Peyer's patch (tissue), 4 donors: ENCODE results near the gene TBX18. TPM values are rescaled to one million over a fixed set of nuclear protein-coding genes. Genes with fewer than 3 reads are reported as not detected.
A peak's percentile ranks its signal among the peaks of the same experiment; 100 is the strongest.

Source experiments
- DNase-seq, 3 donors: peaks; one replicate each; pipeline ENCODE4 v3.0.0-alpha.2; 2017 to 2019
- H3K27ac ChIP-seq, 4 donors: fragments of 200-600 bp; sonication (generic); one replicate each; pipeline ENCODE4 v1.5.1; 2016 to 2019
- H3K27me3 ChIP-seq, 2 donors: fragments of 200-600 bp; sonication (generic); one replicate each; pipeline ENCODE4 v1.5.1; 2019
- H3K36me3 ChIP-seq, 3 donors: fragments of 200-600 bp; sonication (generic); one replicate each; pipeline ENCODE4 v1.5.1; 2016 to 2019
- H3K4me1 ChIP-seq, 4 donors: fragments of 200-600 bp; sonication (generic); one replicate each; pipeline ENCODE4 v1.5.1; 2016 to 2019
- H3K4me3 ChIP-seq, 4 donors: fragments of 200-600 bp; sonication (generic); 1 replicate in 3 of 4; 2 replicates in 1 of 4; pipeline ENCODE4 v1.5.1; 2016 to 2019; ENCODE audit warnings: mild to moderate bottlenecking in 1 of 4
- H3K9me3 ChIP-seq, 4 donors: fragments of 200-600 bp; sonication (generic); one replicate each; pipeline ENCODE4 v1.5.1; 2016 to 2019; ENCODE audit warnings: mild to moderate bottlenecking in 1 of 4
- CTCF ChIP-seq, 6 experiments: fragments of 450-650 bp in 4 of 6; fragments of 200-600 bp in 2 of 6; sonication (generic) in 1 of 6; IDR thresholded peaks; one replicate each; pipeline ENCODE4 v1.5.1; 2017 to 2019; ENCODE audit warnings: antibody characterized with exemption in 6 of 6, mild to moderate bottlenecking in 3 of 6, moderate library complexity in 1 of 6
- POLR2A ChIP-seq, 2 donors: fragments of 450-650 bp; IDR thresholded peaks; one replicate each; pipeline ENCODE4 v1.5.1; 2017; ENCODE audit warnings: antibody characterized with exemption in 2 of 2, mild to moderate bottlenecking in 2 of 2, moderate library complexity in 2 of 2
- total RNA-seq, 4 donors: library from RNA; depleted of rRNA; stranded (reverse); fragments of >200 nt; gene quantifications; one replicate each; pipeline ENCODE4 v1.1.0, GENCODE V29; 2016

TBX18 gene
- 1 to 10 TPM in 2 of 4 donors, under 1 TPM in 1, not detected in 1; 0.57 to 4.2 (median 1.9) TPM for total RNA-seq

DNA sequence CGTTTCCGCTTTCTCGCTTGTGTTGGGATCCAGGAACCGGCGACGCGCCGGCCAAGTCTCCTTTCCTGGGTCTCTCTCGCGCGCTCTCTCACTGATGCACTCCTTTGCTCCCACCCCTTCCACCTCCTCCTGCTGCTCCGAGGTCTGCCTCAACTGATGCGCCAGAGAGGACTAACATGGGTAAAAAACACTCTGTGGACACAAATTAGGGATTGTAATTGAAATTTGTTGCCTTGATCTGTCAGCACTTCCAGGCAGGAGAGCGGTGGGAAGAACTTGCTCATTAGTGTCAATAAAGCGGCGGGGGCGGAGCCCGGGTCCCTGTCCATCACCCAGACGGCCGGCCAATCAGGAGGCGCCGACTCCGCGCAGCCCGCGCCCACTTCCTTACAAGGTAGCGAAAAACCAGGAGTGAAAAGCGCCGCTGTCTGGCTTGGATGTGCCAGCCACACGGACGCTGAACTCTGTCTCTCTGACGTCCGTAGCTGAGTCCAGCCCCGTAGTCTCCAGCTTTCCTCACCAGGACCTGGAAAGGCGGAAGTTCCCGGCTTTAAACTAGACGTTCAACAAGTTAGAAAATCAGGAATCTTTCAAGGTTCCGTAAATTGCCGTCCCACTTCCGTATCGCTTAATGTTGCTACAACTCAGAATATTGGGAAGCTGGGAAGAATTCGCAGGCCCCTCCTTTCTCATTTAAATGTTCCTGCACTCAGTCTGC is at the start of gene TBX18:
Gene TBX18, minus strand, starts transcription at position 267 of the 718 bp plus-strand sequence. CDS start 417 bp downstream, outside the sequence.
- Histone ChIP-seq H3K4me3 (peak within 1 kb of the TSS; percentile 6 to 50 (median 31)), H3K36me3 (no peaks in the 10 kb centered on the region), H3K9me3 (peaks cover 0 to 3% (median 0%) of the 10 kb centered on the region in 4 donors), H3K27me3 (peaks cover 0 to 44% of the 10 kb centered on the region in 2 donors), H3K4me1 (peaks cover 0 to 17% (median 0%) of the 10 kb centered on the region in 4 donors), H3K27ac (peak within 1 kb of the TSS; percentile 22 to 52 (median 42))
- TF ChIP-seq POLR2A (IDR thresholded peaks at IDR 0.05) (peak in 1 of 2 donors; percentile 11), CTCF (IDR thresholded peaks at IDR 0.05) (no peak)
- DNase-seq, result peak; percentile 29 to 87 (median 74)

DNA sequence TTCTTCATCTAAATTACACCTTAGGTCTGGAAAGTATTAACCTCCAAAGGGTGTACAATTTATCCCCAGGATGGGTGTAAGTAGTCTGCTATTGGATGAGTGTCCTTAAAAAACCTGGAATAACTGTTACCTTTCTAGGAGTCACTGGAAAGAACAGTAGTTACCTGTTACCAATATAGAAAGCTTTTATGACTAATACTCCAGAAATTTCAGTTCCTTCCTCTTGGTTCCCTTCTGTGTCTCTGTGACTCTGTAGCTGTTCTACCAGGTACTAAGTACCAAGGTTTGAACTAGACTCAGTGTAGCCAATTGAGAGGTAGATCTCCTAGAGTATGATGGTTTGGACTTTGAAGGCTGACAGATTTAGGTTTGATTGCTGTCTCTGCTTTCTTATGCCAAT is 47.0 kb upstream of the TBX18 start:
- H3K27ac ChIP-seq, result no peak overlapping the region
- no peaks in the 10 kb centered on the region for H3K36me3 ChIP-seq
- H3K27me3 ChIP-seq, result no peaks in the 10 kb centered on the region
- no peak for TF ChIP-seq CTCF (IDR thresholded peaks at IDR 0.05)
- TF ChIP-seq POLR2A (IDR thresholded peaks at IDR 0.05), result no peak
- no peak overlapping the region for H3K4me3 ChIP-seq
- no peak for DNase-seq
- H3K4me1 ChIP-seq, result no peaks in the 10 kb centered on the region
- H3K9me3 ChIP-seq, result no peaks in the 10 kb centered on the region

GRCh38 chr6:84809455-84809854 is 45.1 kb upstream of the TBX18 start:
- no peak for DNase-seq
- no peak overlapping the region for H3K4me3 ChIP-seq
- no peaks in the 10 kb centered on the region for H3K36me3 ChIP-seq
- TF ChIP-seq POLR2A (IDR thresholded peaks at IDR 0.05), result no peak
- TF ChIP-seq CTCF (IDR thresholded peaks at IDR 0.05), result no peak
- no peak overlapping the region for H3K27ac ChIP-seq
- H3K4me1 ChIP-seq, result no peaks in the 10 kb centered on the region
- no peaks in the 10 kb centered on the region for H3K9me3 ChIP-seq
- no peaks in the 10 kb centered on the region for H3K27me3 ChIP-seq

GRCh38 chr6:84808491-84809061 is 44.2 kb upstream of the TBX18 start:
- no peak overlapping the region for H3K4me3 ChIP-seq
- no peaks in the 10 kb centered on the region for H3K36me3 ChIP-seq
- no peaks in the 10 kb centered on the region for H3K4me1 ChIP-seq
- H3K9me3 ChIP-seq, result no peaks in the 10 kb centered on the region
- no peak for TF ChIP-seq POLR2A (IDR thresholded peaks at IDR 0.05)
- no peak for TF ChIP-seq CTCF (IDR thresholded peaks at IDR 0.05)
- H3K27me3 ChIP-seq, result no peaks in the 10 kb centered on the region
- H3K27ac ChIP-seq, result no peak overlapping the region
- no peak for DNase-seq

DNA sequence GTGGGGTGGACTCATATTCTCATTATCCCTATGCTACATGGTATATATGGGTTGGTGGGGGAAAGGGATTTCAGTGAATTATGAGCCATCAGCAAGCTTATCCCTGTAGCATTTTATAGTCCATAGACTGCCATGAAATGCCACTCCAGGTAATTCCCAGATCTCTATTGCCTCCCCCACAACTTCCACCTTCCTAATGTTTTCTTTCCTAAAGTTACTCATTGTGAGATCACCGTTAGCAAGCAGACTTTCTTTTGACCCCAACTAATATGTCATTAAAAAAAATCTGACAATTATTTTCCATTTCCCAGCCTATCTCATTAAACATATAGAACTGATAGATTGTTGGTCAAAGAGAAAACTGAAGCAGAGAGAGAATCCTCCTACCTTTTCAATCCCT is 40.7 kb upstream of the TBX18 start:
- H3K4me1 ChIP-seq, result no peaks in the 10 kb centered on the region
- H3K9me3 ChIP-seq, result no peaks in the 10 kb centered on the region
- H3K4me3 ChIP-seq, result no peak overlapping the region
- no peaks in the 10 kb centered on the region for H3K27me3 ChIP-seq
- no peak for TF ChIP-seq CTCF (IDR thresholded peaks at IDR 0.05)
- TF ChIP-seq POLR2A (IDR thresholded peaks at IDR 0.05), result no peak
- no peak for DNase-seq
- no peak overlapping the region for H3K27ac ChIP-seq
- H3K36me3 ChIP-seq, result no peaks in the 10 kb centered on the region
